HEK293 (cell line): ENCODE data around the gene AGK.

Experiments
- HIC1 ChIP-seq: fragments of 450-650 bp; formaldehyde crosslinking; IDR thresholded peaks from 2 replicates; pipeline ENCODE4 v1.5.1; 2016; ENCODE audit warnings: missing biosample characterization, missing genetic modification characterization
- KLF1 ChIP-seq: fragments of 450-650 bp; formaldehyde crosslinking; IDR thresholded peaks from 2 replicates; pipeline ENCODE4 v1.5.1; 2016; ENCODE audit warnings: missing biosample characterization, missing genetic modification characterization
- KLF16 ChIP-seq: fragments of 450-650 bp; formaldehyde crosslinking; IDR thresholded peaks from 2 replicates; pipeline ENCODE4 v1.5.1; 2017; ENCODE audit warnings: missing biosample characterization, missing genetic modification characterization
- KLF17 ChIP-seq: fragments of 450-650 bp; formaldehyde crosslinking; IDR thresholded peaks from 2 replicates; pipeline ENCODE4 v1.5.1; 2016; ENCODE audit warnings: missing biosample characterization, missing genetic modification characterization
- REPIN1 ChIP-seq: fragments of 450-650 bp; formaldehyde crosslinking; IDR thresholded peaks from 2 replicates; pipeline ENCODE4 v1.5.1; 2017; ENCODE audit warnings: missing biosample characterization, missing genetic modification characterization, low read depth
- TRIM28 ChIP-seq: IDR thresholded peaks from 2 replicates; pipeline ENCODE4 v1.6.1; 2011; ENCODE audit warnings: low read length, control low read depth, borderline replicate concordance
- TSHZ1 ChIP-seq: fragments of 450-650 bp; formaldehyde crosslinking; IDR thresholded peaks from 2 replicates; pipeline ENCODE4 v1.5.1; 2016; ENCODE audit warnings: missing biosample characterization, missing genetic modification characterization, borderline replicate concordance
- ZBTB1 ChIP-seq: fragments of 450-650 bp; formaldehyde crosslinking; IDR thresholded peaks from 2 replicates; pipeline ENCODE4 v1.5.1; 2016; ENCODE audit warnings: missing biosample characterization, missing genetic modification characterization
- ZNF239 ChIP-seq: fragments of 450-650 bp; formaldehyde crosslinking; IDR thresholded peaks from 2 replicates; pipeline ENCODE4 v1.5.1; 2016; ENCODE audit warnings: missing biosample characterization, missing genetic modification characterization
- ZNF280D ChIP-seq: fragments of 450-650 bp; formaldehyde crosslinking; IDR thresholded peaks from 2 replicates; pipeline ENCODE4 v1.5.1; 2016; ENCODE audit warnings: missing biosample characterization, missing genetic modification characterization
- ZNF514 ChIP-seq: fragments of 450-650 bp; formaldehyde crosslinking; IDR thresholded peaks from 2 replicates; pipeline ENCODE4 v1.5.1; 2016; ENCODE audit warnings: missing biosample characterization, missing genetic modification characterization
- ZNF623 ChIP-seq: fragments of 450-650 bp; formaldehyde crosslinking; IDR thresholded peaks from 2 replicates; pipeline ENCODE4 v1.5.1; 2016; ENCODE audit warnings: missing biosample characterization, missing genetic modification characterization
- ZXDB ChIP-seq: fragments of 450-650 bp; formaldehyde crosslinking; IDR thresholded peaks from 2 replicates; pipeline ENCODE4 v1.5.1; 2016; ENCODE audit warnings: missing biosample characterization, missing genetic modification characterization
- TF ChIP-seq, protein P1 (sequence below): sonication (generic); formaldehyde crosslinking; IDR thresholded peaks from 2 replicates; pipeline ENCODE4 v1.8.1; 2022; ENCODE audit warnings: mild to moderate bottlenecking, moderate library complexity, missing genetic modification reagents
- TF ChIP-seq, protein P2 (sequence below): fragments of 450-650 bp; formaldehyde crosslinking; IDR thresholded peaks from 2 replicates; pipeline ENCODE4 v1.5.0; 2017; ENCODE audit warnings: missing biosample characterization, missing genetic modification characterization, borderline replicate concordance
- TF ChIP-seq, protein P3 (sequence below): fragments of 450-650 bp; formaldehyde crosslinking; IDR thresholded peaks from 2 replicates; pipeline ENCODE4 v1.5.1; 2017; ENCODE audit warnings: missing biosample characterization, mild to moderate bottlenecking, missing genetic modification characterization, moderate library complexity

Gene AGK

DNA sequence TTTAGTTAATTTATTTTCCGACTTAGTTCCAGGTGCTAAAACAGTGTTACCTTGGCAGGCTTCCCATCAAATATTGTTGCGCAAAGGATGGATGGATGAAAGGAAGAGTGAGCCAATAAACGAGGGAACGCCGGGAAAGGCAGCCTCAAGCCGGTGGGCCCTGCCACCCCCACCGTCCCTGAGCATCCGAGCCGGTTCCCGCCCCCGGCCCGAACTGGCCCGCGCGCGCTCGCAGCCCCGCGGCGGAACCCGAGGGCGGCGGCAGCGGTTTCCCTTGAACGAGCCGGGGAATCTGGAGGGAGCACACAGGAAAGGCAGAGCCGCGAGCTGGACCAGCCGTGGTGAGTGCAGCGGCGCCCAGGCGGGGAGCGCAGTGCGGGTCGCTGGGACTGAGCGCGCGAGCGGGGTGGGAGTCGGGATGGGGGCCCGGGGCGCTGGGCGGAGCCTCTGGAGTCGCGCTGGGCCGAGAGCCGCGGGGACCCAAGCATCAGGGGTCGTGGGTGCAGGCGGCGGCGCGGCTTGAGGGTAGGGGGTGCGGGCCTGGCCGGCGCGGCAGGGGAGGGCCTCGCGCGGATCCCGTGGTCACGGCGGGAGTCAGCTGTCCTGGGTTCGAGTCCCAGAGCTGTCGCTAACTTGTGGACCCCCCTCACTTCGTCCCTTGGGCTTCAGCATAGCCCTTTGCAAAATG is at the start of gene AGK (continued):
- TF ChIP-seq ZBTB1 (no peak), ZXDB (peak; percentile 84; the same call in 1 of the 2 replicates), HIC1 (tag by site-specific recombination) (no peak), KLF17 (tag by site-specific recombination) (peak; percentile 83; the same call in 1 of the 2 replicates), REPIN1 (tag by site-specific recombination) (peak; percentile 52; the same call in 1 of the 2 replicates), TRIM28 (no peak), ZNF623 (no peak), ZNF280D (tag by site-specific recombination) (no peak), KLF16 (peak; percentile 84; the same call in 1 of the 2 replicates), ZNF514 (no peak), KLF1 (tag by site-specific recombination) (0 out of 2 replicates have a peak, but pooled peaks have one; percentile 22), ZNF239 (tag by site-specific recombination) (0 out of 2 replicates have a peak, but pooled peaks have one; percentile 55), TSHZ1 (tag by site-specific recombination) (peak; percentile 58; the same call in 1 of the 2 replicates)
- TF ChIP-seq, protein P1, sequence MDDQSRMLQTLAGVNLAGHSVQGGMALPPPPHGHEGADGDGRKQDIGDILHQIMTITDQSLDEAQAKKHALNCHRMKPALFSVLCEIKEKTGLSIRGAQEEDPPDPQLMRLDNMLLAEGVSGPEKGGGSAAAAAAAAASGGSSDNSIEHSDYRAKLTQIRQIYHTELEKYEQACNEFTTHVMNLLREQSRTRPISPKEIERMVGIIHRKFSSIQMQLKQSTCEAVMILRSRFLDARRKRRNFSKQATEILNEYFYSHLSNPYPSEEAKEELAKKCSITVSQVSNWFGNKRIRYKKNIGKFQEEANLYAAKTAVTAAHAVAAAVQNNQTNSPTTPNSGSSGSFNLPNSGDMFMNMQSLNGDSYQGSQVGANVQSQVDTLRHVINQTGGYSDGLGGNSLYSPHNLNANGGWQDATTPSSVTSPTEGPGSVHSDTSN (CRISPR knock-in tag) = peak; percentile 77; the same call in 1 of the 2 replicates
- TF ChIP-seq, protein P2, sequence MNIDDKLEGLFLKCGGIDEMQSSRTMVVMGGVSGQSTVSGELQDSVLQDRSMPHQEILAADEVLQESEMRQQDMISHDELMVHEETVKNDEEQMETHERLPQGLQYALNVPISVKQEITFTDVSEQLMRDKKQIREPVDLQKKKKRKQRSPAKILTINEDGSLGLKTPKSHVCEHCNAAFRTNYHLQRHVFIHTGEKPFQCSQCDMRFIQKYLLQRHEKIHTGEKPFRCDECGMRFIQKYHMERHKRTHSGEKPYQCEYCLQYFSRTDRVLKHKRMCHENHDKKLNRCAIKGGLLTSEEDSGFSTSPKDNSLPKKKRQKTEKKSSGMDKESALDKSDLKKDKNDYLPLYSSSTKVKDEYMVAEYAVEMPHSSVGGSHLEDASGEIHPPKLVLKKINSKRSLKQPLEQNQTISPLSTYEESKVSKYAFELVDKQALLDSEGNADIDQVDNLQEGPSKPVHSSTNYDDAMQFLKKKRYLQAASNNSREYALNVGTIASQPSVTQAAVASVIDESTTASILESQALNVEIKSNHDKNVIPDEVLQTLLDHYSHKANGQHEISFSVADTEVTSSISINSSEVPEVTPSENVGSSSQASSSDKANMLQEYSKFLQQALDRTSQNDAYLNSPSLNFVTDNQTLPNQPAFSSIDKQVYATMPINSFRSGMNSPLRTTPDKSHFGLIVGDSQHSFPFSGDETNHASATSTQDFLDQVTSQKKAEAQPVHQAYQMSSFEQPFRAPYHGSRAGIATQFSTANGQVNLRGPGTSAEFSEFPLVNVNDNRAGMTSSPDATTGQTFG (tag by site-specific recombination) = no peak; the same call in 1 of the 2 replicates
- TF ChIP-seq, protein P3, sequence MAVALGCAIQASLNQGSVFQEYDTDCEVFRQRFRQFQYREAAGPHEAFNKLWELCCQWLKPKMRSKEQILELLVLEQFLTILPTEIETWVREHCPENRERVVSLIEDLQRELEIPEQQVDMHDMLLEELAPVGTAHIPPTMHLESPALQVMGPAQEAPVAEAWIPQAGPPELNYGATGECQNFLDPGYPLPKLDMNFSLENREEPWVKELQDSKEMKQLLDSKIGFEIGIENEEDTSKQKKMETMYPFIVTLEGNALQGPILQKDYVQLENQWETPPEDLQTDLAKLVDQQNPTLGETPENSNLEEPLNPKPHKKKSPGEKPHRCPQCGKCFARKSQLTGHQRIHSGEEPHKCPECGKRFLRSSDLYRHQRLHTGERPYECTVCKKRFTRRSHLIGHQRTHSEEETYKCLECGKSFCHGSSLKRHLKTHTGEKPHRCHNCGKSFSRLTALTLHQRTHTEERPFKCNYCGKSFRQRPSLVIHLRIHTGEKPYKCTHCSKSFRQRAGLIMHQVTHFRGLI (tag by site-specific recombination) = peak; percentile 68; the same call in 1 of the 2 replicates
